ENCODE results near the gene WDR70.

DNA sequence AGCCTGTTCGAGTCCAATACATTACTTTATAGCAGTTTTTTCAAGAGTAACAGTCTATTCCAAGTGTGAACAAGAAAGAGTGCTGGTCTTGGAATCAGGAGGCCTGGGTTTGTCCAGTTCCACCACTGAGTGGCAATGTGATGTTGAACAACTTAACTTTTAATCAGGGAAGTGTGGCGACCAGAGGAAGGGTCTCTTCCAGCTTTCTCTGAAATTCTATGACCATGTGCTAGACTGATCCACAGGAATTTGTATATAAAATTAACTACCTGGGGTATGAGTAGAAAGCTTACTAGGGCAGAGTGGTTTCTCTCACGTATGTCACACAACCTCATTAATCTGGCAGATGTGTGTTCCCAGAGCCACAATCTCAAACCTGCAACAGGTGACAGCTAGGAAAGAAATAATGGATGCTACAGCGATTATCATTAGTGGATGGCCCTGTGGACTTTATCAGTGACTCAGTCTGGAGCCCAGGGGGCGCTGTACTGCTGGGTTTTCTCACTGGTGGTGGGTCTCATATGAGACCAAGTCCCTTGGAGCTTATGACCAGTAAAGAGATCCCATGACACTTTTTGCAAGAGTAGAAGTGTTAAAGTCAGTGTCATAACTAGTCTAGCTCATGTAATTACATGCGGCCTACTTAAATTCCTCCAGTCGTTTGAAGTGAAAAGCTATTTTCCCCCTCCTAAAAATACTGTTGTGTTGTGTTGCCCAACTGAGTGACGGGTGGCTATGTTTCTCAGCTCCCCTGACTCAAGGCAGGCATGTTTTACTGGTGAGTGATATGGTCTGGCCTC is 344.2 kb downstream of the WDR70 start:
- TF ChIP-seq POLR2A (IDR thresholded peaks at IDR 0.05): no peak
- TF ChIP-seq, protein P1, sequence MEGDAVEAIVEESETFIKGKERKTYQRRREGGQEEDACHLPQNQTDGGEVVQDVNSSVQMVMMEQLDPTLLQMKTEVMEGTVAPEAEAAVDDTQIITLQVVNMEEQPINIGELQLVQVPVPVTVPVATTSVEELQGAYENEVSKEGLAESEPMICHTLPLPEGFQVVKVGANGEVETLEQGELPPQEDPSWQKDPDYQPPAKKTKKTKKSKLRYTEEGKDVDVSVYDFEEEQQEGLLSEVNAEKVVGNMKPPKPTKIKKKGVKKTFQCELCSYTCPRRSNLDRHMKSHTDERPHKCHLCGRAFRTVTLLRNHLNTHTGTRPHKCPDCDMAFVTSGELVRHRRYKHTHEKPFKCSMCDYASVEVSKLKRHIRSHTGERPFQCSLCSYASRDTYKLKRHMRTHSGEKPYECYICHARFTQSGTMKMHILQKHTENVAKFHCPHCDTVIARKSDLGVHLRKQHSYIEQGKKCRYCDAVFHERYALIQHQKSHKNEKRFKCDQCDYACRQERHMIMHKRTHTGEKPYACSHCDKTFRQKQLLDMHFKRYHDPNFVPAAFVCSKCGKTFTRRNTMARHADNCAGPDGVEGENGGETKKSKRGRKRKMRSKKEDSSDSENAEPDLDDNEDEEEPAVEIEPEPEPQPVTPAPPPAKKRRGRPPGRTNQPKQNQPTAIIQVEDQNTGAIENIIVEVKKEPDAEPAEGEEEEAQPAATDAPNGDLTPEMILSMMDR (IDR thresholded peaks at IDR 0.05): no peak
